Stimulated activated CD4-positive, alpha-beta T cell treated with anti-CD3 and anti-CD28 coated beads, TNF-alpha, amount 100 ng/mL, for 4 hours (primary cell): Measurements from ENCODE around the gene CSTA.
"Not testable (repeated sequence)": the region's sequence is repeated elsewhere in the genome, so short reads cannot be mapped to it uniquely, and the experiment has no call there.

ENCODE experiments used
- DNase-seq, 3 experiments: peaks; one replicate each; pipeline ENCODE4 v3.0.0-alpha.2; 2020; ENCODE audit warnings: low read depth in 3 of 3

Gene CSTA

DNA sequence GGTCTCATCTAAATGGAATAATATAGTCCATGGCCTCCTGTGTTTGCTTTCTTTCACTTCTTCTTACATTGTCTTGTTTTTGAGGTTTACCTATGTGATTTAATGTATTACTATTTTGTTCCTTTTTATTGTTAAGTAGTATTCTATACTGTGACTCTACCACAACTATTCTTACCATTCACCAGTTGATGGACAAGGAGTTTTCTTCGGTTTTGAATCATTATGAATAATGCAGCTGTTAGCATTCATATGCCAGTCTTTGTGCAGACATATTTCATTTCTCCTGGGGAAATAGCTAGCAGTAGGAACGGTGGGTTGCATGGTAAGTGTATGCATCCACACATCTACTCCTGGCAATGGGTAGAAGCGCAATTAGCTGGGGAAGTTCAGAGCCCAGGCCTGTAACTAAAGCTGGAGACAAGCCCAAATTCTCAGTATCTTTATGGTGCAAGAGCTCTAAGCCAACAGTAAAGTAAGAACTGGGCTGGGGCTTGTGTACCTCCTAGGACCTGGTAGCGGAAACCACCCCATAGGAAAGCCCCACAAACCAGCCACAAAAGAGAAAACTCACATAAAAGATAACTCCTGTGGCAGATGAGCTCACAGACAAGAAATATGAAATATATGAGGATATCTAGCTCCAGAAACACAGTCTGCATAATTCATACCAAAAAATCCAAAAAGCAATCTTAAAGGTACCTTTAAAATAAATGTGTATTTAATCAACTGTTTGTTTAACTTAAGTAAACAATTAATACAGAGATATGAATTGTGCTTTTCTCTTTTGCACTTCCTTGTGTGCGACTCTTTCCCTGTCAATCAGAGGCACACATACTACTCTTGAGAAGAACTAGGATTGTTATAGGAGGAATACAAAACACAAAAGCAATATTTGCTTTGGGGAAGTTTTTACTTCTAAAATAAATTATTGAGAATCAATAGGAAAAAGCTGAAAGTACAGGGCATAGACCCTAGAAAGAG lies 2.7 kb upstream of the CSTA start:
- DNase-seq = no peak

DNA sequence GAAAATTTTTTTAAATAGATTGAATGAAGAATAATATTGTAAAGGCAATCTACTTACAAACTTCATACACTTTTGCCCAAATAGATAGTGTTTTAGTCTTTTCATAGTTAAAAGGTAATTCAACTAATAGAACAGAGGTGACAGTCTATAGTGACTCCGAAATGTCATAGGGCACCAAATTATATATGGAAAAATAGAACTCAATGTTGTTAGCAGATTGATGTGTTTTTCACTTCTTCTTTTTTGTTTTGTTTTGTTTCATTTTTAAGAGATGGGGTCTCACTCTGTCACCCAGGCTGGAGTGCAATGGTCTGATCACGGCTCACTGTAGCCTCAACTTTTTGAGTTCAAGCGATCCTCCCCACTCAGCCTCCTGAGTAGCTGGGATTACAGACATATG lies 721 bp downstream of the CSTA start:
- no peak for DNase-seq

DNA sequence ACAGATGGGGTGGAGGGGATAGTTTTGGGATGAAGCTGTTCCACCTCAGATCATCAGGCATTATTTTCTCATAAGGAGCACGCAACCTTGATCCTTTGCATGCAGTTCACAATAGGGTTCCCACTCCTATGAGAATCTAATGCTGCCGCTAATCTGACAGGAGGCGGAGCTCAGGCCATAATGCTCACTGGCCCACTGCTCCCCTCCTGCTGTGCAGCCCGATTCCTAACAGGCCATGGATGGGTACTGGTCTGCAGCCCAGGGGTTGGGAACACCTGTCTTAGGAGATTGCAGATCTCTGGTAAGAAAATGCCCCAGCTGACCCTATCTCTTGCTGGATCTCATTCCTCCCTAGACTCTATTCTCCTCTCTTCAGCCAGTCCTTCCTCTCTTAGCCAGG lies 6.8 kb downstream of the CSTA start:
- no peak for DNase-seq

DNA sequence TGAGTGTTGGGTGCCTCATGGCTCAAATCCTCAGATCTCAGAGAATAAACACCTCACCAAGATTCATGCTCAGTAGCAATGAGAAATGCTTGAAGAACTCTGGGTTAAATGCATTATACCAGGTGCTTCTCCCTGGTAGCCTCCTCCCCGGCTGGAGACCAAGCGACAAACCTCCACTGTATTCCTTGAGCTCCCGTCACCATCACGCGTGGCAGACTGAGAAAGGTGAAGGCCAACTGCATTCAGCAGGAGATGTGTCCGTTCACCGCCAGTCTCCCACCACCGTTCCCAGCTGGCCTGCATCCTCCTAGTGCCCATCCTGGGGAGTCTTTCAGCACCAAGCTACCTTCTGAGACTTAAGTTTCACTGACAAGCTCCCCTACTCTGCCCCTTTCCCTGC lies 7.5 kb downstream of the CSTA start:
- DNase-seq = no peak

DNA sequence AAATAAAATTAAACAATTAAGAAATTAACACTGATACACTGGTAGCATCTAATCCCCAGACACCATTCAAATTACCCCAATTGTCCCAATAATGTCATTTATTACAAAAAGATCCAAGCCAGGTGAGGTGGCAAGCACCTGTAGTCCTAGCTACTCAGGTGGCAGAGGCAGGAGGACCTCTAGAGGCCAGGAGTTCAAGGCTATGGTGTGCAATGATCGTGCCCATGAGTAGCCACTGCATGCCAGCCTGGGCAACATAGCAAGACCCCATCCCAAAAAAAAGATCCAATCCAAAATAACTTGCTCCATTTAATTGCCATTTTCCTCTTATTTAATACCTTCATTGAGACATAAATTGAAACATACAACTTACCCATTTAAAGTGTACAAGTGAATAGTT lies 17.8 kb downstream of the CSTA start:
- DNase-seq = no peak

DNA sequence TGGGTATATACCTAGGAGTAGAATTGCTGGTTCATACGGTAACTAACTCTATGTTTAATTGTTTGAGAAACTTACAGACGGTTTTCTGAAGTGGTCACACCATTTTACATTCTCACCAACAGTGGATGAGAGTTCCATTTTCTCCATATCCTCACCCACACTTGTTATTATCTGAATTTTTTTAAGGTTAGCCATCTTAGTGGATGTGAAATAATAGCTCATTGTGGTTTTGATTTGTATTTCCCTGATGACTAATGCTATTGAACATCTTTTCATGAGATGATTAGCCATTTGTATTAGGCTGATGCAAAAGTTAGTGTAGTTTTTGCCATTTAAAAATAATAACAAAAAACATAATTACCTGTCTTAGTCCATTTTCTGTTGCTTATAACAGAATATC lies 18.6 kb downstream of the CSTA start:
- DNase-seq = no peak

DNA sequence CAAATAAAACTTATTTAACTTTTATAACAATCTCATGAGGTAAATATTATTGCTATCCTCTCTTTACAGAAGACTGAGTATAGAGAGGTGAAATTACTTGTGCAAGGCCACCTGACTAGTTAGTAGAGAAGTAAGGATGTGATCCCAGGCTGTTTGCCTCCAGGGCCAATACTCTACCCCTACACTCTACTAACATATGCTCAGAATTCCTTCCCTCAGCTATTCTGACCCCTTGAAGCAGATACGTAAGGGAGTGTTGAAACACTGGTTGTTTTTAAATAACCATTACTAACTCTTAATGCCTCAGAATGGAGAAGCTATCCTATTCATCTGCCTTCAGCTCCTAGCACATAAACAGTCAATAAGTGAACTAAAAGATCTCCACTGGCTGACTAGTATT lies 24.1 kb downstream of the CSTA start:
- no peak for DNase-seq

DNA sequence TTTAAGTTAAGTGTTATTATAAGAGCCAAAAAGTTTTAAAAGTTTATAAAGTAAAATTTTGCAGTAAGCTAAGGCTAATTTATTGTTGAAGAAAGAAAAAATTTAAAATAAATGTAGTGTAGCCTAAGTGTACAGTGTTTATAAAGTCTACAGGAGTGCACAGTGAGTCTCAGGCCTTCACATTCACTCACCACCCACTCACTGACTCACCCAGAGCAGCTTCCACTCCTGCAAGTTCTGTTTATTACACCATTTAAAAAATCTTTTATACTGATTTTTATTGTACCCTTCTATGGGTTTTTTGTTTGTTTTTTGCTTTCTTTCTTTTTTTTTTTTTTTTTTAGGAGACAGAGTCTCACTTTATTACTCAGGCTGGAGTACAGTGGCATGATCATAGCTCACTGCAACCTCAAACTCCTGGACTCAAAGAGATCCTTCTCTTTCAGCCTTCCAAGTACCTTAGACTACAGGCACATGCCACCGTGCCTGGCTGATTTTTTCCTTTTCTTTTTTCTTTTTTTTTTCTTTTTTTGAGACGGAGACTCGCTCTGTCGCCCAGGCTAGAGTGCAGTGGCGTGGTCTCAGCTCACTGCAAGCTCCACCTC lies 25.9 kb downstream of the CSTA start:
- no peak for DNase-seq

DNA sequence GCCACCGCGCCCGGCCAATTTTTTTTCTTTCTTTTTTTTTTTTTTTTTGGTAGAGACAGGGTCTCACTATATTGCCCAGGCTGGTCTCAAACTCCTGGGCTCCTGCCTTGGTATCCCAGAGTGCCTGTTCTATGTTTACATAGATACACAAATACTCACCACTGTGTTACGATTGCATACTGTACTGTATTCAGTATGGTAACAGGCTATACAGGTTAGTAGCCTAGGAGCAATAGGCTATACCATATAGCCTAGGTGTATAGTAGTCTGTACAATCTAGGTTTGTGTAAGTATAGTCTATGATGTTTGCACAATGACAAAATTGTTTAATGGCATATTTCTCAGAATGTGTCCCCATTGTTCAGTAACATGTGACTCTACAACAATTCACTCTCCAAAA lies 26.6 kb downstream of the CSTA start:
- DNase-seq = no peak

DNA sequence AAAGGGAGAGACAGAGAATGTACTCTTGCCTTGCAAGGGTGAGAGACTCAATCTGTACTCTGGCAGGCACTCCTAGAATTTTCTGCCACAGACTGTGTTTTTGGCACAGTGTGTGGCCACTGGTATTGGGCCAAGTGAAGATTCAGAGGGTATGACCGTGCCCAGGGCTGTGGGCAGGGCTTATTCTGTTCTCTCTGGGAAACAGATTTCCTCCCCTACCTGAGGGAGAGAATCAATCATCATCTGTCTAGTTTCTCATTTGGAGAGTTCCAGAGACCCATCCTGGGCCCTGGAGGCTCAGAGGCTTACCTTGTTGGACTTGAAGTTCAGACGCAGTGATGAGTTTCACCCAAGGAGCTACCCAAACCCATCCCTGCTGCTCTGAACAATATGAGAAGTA lies 28.2 kb downstream of the CSTA start:
- DNase-seq = no peak

DNA sequence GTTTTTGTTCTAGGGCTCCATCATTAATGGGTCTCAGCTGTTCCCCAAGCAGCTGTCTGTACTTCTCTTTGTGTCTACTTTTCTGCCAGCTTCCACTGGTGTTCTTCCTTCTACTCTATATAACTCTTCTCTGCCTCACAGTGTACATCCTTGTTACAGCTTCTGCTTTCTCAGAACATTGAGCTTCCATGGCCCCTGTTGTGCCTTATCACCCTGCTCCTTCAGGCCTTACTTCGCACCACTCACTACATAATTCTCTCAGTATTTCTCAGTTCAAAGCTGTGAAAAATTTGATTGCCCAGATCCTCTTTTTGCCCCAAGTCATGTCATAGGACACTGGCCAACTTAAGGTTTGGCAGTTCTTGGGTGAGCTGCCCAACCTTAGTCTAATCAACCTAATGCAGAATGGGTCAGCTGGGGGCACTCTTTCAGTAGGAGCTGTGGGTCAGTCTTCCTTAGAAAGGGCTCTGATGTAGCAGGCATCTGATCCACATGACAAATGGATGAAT lies 28.9 kb downstream of the CSTA start:
- no peak for DNase-seq

DNA sequence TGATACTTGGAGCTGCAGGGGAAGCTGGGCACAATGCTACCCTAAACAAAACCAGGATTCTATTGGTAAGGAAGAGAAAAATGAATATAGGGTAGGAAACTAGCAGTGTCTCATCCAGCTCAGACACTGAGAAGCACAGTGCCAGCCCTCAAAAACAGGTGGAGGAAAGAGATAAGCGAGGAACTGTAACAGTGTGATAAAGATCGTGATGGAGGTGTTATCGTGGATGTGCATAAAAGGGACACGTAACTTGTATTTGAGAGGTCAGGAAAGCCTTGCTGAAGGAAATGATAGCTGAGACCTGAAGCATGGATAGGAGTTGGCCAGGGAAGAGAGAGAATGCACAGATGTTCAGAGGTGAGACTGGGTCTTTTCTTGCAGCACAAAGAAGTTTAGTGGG lies 30.6 kb downstream of the CSTA start:
- no peak for DNase-seq

DNA sequence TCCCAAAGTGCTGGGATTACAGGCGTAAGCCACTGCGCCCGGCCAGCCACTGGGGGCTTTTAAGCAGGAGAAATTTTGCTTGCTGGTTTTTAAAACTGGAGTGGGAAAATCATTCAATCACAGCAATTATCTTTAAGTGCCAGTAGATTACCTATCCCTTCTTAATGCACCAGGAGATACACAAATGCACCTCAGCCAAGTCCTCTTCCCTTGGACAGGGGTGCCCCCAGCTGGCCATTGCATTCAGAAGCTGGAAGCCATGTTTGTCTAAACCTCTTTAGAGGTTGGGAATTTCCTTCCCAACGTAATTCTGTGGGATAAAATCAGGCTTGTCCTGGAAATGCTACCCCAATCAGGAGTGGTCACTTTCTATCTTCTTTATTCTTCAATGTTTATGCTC lies 31.4 kb downstream of the CSTA start:
- DNase-seq = no peak

DNA sequence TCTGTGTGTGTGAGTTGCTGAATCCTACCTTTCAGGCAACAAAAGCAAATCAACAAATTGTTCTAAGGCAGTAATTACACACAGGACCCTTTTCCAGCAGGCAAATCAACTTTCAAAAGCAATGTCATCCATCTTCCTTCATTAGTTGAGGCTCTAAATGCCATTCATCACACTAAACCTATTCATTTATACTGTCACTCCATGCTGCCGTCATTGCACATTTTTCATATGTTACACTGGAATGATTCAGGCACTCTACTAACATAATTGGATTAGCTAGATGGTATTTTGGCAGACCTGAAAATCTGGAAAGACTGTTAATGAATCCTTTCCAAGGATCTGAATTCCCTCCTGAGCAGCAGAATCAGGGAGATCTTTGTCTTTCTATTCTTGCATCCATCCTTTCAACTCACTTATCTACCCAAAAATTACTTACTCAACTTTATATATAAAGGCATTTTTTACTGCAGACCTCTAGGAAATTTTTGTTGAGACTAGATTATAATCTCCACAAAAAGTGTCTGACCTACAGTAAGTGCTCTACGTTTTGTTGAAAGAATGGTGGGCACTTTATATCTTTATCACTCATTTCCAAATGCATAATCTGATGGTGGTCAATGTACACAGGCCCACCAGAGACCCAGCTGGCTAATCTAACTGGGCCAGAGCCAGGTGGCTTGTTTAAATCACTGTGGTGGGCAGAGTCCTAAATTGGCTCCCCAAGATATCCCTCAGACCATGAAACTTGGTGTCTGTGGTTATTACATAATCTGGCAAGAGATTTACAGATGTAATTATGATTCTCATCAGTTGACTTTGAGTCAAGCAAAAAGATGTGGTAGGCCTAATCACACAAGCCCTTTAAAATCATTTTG lies 33.0 kb downstream of the CSTA start:
- DNase-seq = no peak

DNA sequence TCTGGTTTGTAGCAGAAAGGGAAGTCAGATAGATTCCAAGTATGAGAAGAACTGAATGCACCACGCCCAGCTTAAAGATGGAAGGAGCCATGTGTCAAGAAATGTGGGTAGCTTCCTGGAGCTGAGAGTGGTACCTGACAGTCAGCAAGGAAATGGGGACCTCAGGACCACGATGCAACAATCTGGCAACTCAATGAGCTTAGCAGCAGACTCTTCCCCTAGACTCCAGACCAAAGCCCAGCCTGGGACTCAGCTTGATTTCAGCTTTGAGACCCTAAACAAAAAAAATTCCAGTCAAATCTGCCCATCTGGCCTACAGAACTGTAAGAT lies 33.6 kb downstream of the CSTA start:
- DNase-seq = no peak

DNA sequence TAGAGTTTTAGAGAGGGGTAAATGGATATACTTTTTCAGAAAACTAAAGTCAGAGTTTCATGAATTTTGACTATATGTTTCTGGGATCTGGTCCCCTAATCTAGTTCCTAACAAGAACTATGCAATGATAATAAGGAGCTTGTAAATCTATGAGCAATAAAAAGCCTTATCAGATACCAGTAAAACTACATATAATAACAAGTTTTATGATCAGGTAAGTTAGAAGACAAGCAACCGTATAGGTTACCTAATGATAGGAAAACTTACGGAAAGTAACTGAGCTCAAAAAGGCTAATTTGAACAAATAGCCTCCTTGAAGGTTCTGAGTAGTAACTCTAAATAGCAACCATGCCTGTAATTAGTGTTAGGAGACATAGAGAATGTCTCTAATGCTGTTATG lies 37.0 kb downstream of the CSTA start:
- no peak for DNase-seq

DNA sequence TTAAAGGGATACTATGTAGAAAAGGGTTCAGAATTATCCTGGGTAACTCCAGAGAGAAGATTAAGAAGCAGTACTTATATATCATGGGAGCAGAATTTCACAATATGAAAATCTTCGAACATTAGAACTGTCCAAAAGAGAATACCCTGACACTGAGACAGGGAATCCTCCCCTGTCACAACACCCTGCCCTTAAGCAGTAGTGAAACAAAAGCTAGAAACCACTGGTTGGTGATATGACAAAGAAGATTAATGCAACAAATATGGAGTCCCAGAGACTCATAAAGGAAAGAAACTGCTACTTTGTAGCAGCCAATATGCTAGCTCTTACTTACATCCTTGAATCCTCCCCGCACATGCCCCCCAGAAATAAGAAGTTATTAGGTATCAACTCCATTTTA lies 39.4 kb downstream of the CSTA start:
- DNase-seq = no peak

DNA sequence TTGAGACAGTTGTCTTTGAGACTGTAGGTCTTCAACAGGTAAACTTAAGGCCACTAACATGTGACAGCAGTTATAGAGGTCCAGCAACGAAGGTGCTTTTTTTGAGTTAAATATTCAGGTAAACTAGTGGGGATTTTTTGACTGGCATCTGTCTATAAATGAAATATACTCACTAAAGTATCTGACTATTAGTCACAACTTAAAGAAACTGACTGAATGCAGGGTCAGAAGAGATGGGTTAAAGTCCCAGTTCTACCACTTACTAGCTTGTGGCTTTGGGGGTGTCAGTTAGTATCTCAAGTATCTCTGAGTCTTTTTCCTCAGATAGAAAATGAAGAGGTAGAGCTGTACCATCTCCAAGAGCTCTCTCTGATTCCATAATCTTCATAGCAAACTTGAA lies 40.0 kb downstream of the CSTA start:
- no peak for DNase-seq

DNA sequence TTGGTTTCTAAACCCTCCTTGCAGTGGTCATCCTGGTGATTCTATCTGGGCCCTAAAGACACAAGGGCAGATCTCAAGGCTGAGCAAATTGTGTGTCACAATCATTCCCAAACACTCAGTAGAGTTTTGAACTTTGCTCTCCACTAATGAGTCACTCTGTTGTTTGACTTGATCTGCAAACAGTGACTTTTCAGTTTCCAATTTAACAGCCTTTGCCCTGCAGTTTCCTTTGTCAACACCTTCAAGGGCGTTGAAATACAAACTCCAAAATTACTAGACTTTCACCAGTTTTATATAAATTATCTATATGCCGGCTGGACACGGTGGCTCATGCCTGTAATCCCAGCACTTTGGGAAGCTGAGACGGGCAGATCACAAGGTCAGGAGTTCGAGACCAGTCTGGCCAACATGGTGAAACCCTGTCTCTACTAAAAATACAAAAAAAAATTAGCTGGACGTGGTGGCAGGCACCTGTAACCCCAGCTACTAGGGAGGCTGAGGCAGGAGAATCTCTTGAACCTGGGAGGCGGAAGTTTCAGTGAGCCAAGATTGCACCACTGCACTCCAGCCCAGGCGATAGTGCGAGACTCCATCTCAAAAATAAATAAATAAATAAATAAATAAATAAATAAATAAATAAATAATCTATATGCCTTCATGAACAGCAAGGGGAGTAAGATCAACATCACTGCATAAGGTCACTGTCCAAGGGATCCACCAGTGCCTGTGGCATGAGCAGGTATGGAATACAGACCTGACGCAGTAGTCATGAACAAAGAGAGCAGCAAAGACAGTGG lies 40.7 kb downstream of the CSTA start:
- DNase-seq = not testable (repeated sequence)

DNA sequence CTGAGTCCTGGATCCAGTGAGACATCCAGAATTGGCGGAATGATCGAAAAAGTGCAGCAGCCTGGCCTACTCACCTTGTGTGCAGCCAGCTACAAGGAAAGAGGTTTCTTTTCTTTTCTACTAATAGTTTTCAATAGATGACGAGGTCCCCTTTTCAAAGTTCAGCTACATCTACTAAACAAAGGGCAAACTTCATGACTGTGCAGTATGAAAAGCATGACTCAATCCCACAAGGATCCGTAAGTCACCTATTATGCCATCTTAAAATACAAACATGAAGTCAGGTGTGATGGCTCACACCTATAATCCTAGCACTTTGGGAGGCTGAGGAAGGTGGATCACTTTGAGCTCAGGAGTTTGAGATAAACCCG lies 41.3 kb downstream of the CSTA start:
- DNase-seq = no peak

DNA sequence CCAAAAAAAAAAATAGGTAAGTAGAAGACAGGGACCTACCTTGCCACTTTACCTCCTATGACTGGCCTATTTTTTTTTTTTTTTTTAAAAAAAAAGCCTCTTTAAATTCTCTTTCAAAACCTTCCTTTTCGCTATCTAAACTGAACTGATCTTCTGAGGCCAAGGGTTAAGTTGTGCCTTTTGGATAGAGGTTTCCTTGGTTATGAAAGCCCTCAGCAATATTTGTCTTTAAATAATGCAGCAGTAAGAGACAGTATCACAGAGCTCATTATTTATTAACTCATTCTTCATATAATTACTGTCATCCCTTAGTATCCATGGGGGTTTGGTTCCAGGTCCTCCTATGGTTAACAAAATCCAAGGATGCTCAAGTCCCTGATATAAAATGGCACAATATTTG lies 49.0 kb downstream of the CSTA start:
- no peak for DNase-seq

DNA sequence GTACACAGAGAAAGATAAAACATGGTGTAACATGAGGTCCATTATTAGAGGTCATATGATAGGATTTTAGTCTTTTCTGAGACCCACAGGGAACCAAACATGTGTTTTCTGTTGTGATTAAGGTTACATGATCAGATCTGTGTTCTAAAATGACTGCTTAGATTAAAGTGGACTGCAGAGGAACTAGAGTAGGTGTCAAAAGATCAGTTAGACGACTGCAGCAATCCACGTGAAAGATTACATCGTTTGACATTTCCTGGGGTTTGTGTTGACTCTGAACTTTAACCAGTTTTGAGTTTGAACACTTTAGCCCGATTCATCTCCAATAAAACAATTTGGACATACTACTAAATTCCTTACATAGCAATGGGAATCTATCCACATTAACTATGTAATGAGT lies 52.9 kb downstream of the CSTA start:
- no peak for DNase-seq
